Activated CD4-positive, alpha-beta T cell treated with anti-CD3 and anti-CD28 coated beads for 1 hour (primary cell): ENCODE data around the gene MMP11.
A peak's percentile ranks its signal among the peaks of the same experiment; 100 is the strongest.

Experiments
- DNase-seq: peaks from one replicate; pipeline ENCODE4 v3.0.0-alpha.2; 2020

The MMP11 gene

GRCh38 chr22:23782252-23782651 lies 9.6 kb downstream of the MMP11 start:
- no peak for DNase-seq

- no peak for DNase-seq
Measured at GRCh38 chr22:23782703-23783102, 10.1 kb downstream of the MMP11 start.

DNA sequence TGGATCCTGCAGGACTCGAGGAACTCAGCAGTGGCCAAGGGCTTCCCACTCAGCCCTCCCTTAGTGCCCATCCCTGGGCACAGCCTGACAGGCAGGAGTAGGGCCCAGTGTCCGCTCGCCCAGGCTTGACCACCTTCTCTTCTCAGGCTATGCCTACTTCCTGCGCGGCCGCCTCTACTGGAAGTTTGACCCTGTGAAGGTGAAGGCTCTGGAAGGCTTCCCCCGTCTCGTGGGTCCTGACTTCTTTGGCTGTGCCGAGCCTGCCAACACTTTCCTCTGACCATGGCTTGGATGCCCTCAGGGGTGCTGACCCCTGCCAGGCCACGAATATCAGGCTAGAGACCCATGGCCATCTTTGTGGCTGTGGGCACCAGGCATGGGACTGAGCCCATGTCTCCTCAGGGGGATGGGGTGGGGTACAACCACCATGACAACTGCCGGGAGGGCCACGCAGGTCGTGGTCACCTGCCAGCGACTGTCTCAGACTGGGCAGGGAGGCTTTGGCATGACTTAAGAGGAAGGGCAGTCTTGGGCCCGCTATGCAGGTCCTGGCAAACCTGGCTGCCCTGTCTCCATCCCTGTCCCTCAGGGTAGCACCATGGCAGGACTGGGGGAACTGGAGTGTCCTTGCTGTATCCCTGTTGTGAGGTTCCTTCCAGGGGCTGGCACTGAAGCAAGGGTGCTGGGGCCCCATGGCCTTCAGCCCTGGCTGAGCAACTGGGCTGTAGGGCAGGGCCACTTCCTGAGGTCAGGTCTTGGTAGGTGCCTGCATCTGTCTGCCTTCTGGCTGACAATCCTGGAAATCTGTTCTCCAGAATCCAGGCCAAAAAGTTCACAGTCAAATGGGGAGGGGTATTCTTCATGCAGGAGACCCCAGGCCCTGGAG lies 10.9 kb downstream of the MMP11 start:
- DNase-seq = no peak

GRCh38 chr22:23784215-23784732 lies 11.6 kb downstream of the MMP11 start:
- no peak for DNase-seq

DNA sequence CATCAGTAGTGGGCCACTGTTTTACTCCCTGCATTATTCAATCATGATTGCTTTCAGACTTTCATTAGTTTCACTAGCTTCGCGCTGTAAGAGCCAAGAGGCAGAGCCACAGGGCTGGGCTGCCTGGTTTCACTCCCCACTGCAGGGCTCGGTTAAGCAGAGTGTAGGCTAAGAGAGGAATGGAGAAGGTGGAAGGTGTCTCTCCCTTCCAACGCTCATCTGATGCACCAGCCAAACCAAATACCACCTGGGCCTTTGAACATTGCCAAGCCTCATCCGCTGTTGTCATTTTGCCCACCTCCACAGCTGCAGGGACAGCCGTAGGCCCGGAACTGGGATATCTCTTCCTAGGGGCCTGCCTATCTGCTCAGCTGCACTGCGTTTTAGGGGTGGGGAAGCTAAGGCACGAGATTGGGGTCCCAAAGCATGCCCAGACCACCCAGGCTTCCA lies 13.6 kb downstream of the MMP11 start:
- no peak for DNase-seq

GRCh38 chr22:23786752-23787599 lies 14.3 kb downstream of the MMP11 start, which contains the start of gene SMARCB1:
Gene SMARCB1, plus strand, starts transcription at chr22:23786966. Its CDS starts 204 bp downstream, at chr22:23787170.
- DNase-seq = peak; percentile 87

- no peak for DNase-seq
Measured at GRCh38 chr22:23787600-23787896, 14.9 kb downstream of the MMP11 start.

GRCh38 chr22:23787910-23788309 lies 15.3 kb downstream of the MMP11 start:
- no peak for DNase-seq

DNA sequence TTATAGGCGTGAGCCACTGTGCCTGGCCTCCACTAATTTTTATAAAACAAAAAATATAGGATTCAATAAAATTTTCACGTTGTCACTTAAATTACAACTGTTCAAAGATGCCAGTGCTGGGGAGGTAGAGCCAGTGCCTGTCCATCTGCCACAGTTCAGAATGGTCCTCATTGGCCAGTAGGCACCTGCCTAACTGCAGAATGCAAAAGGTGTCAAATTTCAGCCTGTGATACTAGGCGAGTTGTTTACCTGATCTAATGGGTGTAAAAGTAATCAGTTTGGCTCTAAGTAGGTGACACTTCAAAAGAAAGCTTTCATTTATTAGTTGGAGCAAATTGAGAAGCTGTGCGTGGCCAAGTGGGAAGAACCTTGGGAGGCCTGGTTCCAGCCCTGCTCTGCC lies 16.5 kb downstream of the MMP11 start:
- no peak for DNase-seq

DNA sequence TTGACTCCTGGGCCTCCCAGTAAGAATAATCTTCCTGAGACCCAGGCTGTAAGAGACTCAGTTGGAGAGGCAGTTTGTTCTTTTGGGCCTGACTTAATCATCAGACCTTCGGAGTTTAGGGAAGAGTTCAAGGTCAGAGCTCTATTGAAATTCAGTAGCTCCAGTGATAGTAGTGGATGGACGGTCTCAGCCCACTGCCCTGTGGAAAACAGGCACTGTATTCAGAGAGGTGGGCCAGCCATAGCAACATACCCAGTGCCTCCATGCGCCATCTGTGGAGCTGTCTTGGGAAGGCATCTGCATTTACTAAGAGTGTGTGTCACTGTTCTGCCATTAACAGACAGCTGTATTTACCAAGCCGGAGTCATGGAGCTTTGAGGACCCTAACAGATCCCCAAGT lies 17.0 kb downstream of the MMP11 start:
- DNase-seq = no peak

DNA sequence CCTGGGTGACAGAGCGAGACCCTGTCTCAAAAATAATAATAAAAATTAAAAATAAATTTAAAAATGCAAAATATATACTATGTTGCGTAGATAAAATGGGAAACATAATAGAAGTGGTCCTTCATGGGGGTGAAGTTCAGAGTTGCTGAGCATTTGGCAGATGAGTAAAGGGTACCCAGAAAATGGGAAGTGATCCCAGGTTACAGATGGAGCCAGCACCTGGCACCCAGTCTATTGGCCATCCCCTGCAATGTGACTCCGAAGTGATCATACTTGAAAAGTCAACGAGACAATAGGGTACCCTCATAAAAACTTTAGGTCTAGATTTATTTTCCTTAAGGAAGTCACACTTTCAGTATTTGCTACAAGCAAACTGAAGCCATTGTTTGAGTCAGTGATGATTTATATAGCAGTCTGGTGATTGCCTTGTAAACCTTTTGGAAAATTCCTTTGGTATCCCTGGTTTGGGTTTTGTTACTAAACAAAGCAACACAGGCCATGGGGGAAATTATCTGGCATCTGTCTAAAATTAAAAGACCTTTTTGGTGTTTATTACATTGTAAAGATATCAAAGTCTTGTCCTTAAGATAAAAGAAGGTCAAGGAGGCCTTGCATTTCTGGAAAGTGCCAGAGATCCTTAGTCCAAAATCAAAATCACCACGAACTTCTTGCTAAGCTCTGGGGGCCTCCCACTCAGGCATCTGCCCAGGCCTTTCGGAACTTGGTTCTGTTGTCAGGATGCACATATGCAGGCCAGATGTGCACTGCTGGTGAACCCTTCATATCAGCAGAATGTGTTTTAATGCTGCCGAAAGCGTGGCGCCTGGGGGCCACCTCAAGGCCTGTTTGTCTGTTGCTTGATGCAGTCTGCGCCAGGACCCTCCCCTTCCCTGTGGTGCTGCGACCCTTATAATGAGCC lies 18.4 kb downstream of the MMP11 start:
- DNase-seq = no peak

- no peak for DNase-seq
Measured at GRCh38 chr22:23791738-23792645, 19.3 kb downstream of the MMP11 start.

GRCh38 chr22:23793326-23793725 lies 20.7 kb downstream of the MMP11 start:
- no peak for DNase-seq

GRCh38 chr22:23796461-23796860 lies 23.8 kb downstream of the MMP11 start:
- no peak for DNase-seq

GRCh38 chr22:23800297-23801237 lies 27.9 kb downstream of the MMP11 start:
- no peak for DNase-seq

- no peak for DNase-seq
Measured at GRCh38 chr22:23801238-23801821, 28.7 kb downstream of the MMP11 start.

- no peak for DNase-seq
Measured at GRCh38 chr22:23801886-23802377, 29.3 kb downstream of the MMP11 start.

GRCh38 chr22:23803001-23803819 lies 30.6 kb downstream of the MMP11 start:
- no peak for DNase-seq

DNA sequence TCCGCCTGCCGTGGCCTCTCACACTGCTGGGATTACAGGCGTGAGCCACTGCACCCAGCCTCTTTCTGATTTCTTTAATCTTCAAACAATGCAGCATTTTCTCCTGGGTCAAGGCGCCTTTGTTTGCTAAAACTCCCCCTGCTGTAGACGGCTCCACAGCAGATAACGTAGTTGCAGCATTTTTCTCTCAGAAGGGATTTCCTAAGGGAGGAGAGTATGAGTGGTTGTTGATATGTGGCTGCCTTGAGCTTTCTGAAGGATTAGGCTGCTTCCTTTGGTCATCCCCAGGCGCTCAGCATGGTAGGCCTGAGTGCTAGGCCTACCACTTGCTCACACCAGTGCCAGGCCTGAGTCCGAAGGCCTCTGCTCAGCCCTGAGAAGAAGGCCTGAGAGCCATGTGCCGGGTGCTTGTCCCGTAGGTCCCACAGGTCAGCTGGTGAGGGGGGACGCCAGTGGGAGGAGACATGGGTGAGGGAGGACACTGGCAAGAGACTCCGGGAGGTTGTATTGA lies 32.2 kb downstream of the MMP11 start:
- DNase-seq = no peak
